HCT116 (cell line): ENCODE measurements around the gene RAB26.

Experiments
- CEBPB ChIP-seq: IDR thresholded peaks from 2 replicates; pipeline ENCODE4 v1.6.1; 2012; ENCODE audit warnings: low read depth
- CTCF ChIP-seq, 3 experiments: fragments of 200-600 bp in 1 of 3; sonication (generic) in 1 of 3; IDR thresholded peaks in 2 of 3; conservative IDR thresholded peaks in 1 of 3; 2 replicates each; pipeline ENCODE4 v1.5.1; 2012 to 2017; ENCODE audit warnings: low read depth in 2 of 3, low read length in 2 of 3, antibody characterized with exemption in 1 of 3, borderline replicate concordance in 1 of 3, control low read depth in 1 of 3, mild to moderate bottlenecking in 1 of 3, mixed read lengths in 1 of 3, mixed run types in 1 of 3, moderate library complexity in 1 of 3; ENCODE audit not compliant: insufficient read depth in 1 of 3
- EZH2 ChIP-seq: fragments of 200-600 bp; sonication (generic); IDR thresholded peaks from 2 replicates; pipeline ENCODE4 v1.6.1; 2017; ENCODE audit warnings: antibody characterized with exemption, mixed run types
- EZH2phosphoT487 ChIP-seq: fragments of 200-600 bp; IDR thresholded peaks from 2 replicates; pipeline ENCODE4 v1.6.1; 2018; ENCODE audit warnings: antibody characterized with exemption, borderline replicate concordance
- MAX ChIP-seq: IDR thresholded peaks from 2 replicates; pipeline ENCODE4 v1.6.1; 2012
- POLR2A ChIP-seq: IDR thresholded peaks from 2 replicates; pipeline ENCODE4 v1.7.0; 2011; ENCODE audit warnings: borderline replicate concordance; ENCODE audit not compliant: insufficient read depth, insufficient read length; ENCODE audit errors: extremely low read depth
- POLR2AphosphoS5 ChIP-seq: IDR thresholded peaks from 2 replicates; pipeline ENCODE4 v1.6.1; 2011; ENCODE audit warnings: mild to moderate bottlenecking, low read depth, low read length, moderate library complexity
- SP1 ChIP-seq: IDR thresholded peaks from 2 replicates; pipeline ENCODE4 v1.6.1; 2012; ENCODE audit warnings: low read depth
- YY1 ChIP-seq: IDR thresholded peaks from 2 replicates; pipeline ENCODE4 v1.6.1; 2011; ENCODE audit warnings: low read length, low read depth, moderate library complexity, mild to moderate bottlenecking; ENCODE audit not compliant: insufficient replicate concordance; ENCODE audit errors: extremely low read depth
- ZBTB33 ChIP-seq: IDR thresholded peaks from 2 replicates; pipeline ENCODE4 v1.6.1; 2011; ENCODE audit warnings: mild to moderate bottlenecking, low read length, moderate library complexity; ENCODE audit not compliant: insufficient replicate concordance; ENCODE audit errors: extremely low read depth

GRCh38 chr16:2187212-2187611 is 38.8 kb downstream of the RAB26 start:
- TF ChIP-seq YY1: no peak
- no peak for TF ChIP-seq EZH2phosphoT487
- TF ChIP-seq CTCF (IDR thresholded peaks at IDR 0.05 in 2 of 3, conservative IDR thresholded peaks at IDR 0.05 in 1 of 3; ENCODE audit: borderline replicate concordance in 1 of 3, insufficient read depth in 1 of 3, low read depth in 2 of 3, low read length in 2 of 3): no peak
- no peak for TF ChIP-seq POLR2AphosphoS5
- TF ChIP-seq SP1: no peak
- TF ChIP-seq POLR2A: no peak
- TF ChIP-seq MAX: no peak
- TF ChIP-seq EZH2: no peak
- no peak for TF ChIP-seq CEBPB
- no peak for TF ChIP-seq ZBTB33
